Renal pelvis (tissue), 12 donors: Measurements from ENCODE around the gene TBX5. TPM values are rescaled to one million over a fixed set of nuclear protein-coding genes. Genes with fewer than 3 reads are reported as not detected.

ENCODE experiments used
- DNase-seq: peaks from one replicate; pipeline ENCODE4 v3.0.0-alpha.2; 2013
- long read RNA-seq, 16 experiments: transcript quantifications; one replicate each; lab custom pipeline, GENCODE V29; 2026
- polyA plus RNA-seq, 3 donors: library from polyadenylated mRNA; unstranded; fragments of 120-200 nt; gene quantifications; one replicate each; pipeline ENCODE4 v1.2.1, GENCODE V29; 2013; ENCODE audit not compliant: insufficient read length in 3 of 3

The TBX5 gene
- polyA plus RNA-seq, result not detected
- long read RNA-seq, donor 1, result 0 reads
- long read RNA-seq, donor 2, result 0 reads
- long read RNA-seq, donor 3, result 0 reads
- long read RNA-seq, donor 4, result 0 reads
- long read RNA-seq, donor 5, result 0 reads
- long read RNA-seq, donor 6, result 0 reads
- long read RNA-seq, donor 7, result 0 reads
- long read RNA-seq, donor 8, result 0 reads
- long read RNA-seq, donor 9, result 0 reads
- long read RNA-seq, donor 10, result 0 reads
- long read RNA-seq, donor 11, result 0 reads
- long read RNA-seq, donor 12, result 0 reads
- long read RNA-seq, donor 13, result 0 reads
- long read RNA-seq, donor 14, result 0 reads
- long read RNA-seq, donor 15, result 0 reads
- long read RNA-seq, donor 16, result 0 reads

DNA sequence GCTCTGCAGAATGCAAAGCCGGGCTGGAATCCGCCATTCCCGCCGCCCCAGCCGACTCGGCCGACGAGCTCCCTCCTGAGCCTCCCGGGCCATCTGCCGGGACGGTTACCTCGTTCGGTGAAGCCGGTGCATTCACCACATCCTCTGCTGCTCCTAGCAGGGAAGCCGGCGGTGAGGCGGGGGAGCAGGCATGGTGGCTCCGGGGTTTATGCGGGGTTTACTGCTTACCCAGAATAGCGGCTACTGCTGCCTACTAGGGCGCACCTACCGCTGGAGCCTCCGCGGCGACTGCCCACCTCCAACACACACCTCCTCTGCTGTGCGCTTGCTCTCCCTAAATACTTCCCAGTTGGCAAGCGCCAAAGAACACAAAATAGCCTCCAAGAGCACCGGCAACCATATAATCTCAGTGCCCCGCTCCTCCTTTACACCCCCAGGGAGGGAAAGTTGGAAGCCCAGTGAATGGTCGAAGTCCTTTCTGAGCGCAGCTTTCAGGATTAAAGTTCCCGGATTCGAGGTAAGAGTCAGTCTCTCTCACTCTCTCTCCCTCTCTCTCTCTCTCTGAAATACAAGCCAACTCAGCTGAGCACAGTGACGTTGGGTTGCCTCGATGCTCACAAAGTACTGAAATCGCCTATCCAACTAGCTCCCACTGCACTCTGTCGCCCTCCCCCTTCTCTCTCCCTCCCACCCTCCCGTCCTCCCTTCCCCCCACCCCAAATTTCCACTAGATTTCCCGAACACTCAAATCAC is at the start of gene TBX5:
Gene TBX5 (minus strand): TSS at position 626 of the 753 bp plus-strand sequence. CDS start 2,246 bp downstream, outside the sequence.
- DNase-seq, result no peak

- DNase-seq, result no peak
Observed at GRCh38 chr12:114451657-114452056, 45.7 kb upstream of the TBX5 start.

- no peak for DNase-seq
Observed at GRCh38 chr12:114450515-114451300, 44.8 kb upstream of the TBX5 start.

- DNase-seq, result no peak
Observed at GRCh38 chr12:114450019-114450418, 44.1 kb upstream of the TBX5 start.

DNA sequence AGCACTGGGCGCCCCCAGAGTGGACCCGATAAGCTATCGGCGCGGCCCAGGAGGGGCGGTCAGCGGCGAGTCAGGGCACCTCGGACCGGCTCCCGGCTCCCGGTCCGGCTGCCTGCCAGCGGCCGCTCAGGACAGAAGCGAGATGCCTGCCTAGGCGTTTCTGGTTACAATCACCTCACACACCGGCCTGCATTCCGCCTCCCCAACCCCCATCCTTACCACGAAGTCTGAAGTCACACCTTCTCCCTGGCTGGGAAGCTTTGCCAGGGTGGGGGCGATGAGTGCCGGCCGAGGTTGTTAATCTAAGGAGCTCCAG is 42.6 kb upstream of the TBX5 start:
- DNase-seq, result no peak

GRCh38 chr12:114447799-114448617 is 42.1 kb upstream of the TBX5 start:
- DNase-seq, result no peak

GRCh38 chr12:114447274-114447716 is 41.4 kb upstream of the TBX5 start:
- no peak for DNase-seq

- no peak for DNase-seq
Observed at GRCh38 chr12:114445401-114446323, 39.7 kb upstream of the TBX5 start.

DNA sequence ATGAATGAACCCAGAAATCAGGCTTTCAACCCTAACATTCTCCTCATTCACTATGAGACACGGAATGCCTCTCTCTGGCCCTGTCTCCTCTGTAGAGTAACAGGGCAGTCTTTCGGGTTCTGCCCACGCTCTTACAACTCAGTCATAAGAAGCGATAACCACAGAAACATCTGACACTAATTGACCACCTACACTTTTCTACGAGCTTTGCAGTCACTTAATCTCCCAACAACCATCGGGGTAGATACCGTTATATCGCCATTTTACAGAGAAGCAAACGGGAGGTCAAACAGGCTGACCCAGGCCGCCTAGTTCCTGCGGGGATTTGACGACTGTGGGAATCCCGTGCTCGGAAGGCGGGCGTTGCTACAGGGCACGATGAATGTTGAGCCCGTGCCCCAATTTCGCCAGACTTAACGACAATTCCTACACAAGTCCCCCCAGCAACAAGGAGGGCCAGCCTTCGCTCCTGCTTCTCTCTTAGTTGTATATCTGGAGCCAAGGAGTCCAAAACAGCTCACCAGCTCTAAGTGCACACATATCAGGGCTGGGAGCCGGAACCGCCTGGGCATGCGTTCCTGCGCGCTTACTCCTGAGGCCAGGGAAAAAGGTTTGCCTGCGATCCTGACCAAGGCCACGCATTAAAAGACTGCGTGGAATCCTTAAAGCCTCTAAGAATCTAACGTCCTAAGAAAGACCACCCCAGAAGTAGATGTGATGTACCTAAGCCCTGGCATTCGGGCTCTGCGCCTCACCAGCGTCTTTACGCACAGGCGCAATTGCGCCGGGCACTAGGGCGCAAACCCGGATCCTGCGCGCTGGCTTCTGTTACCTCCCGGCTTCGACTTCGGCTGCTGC is 38.7 kb upstream of the TBX5 start:
- DNase-seq, result no peak

DNA sequence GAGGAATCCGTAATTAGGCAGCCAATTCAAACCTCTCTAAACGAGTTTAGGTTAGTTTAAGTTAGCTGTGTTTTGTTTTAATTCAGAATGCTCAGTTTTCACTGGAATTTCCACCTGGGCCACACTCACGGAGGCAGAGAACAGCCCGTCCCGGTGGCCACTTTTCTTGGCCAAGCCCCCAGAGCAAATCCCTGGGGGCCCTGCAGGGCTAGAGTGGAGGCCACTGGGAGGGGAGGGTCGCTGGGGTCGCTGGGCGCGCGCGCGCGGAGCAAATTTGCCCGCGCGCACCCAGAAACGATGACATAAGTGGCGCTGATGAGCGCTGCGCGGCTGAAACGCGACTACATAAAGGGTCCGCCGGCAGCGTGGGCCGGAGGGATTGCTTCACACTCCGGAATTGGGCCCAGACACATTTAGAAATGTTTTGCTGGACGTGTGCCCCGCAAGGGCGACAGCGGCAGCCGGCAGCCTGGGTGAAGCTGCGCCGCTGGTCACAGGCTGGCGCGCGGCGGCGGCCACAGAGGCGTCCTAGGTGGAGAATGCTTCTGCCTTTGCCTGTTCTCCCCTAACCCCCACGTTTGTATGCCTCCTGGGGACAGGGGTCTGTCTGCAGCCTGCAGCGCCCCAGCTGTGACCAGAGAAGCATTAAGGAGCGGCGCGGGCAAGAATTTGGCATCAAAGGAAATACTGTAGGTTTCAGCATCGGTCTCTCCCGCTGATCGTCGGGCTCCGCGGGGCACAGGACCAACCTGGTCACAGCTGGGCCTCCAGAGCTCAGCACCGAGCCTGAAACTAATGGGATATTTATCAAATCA is 37.9 kb upstream of the TBX5 start:
- DNase-seq, result no peak

DNA sequence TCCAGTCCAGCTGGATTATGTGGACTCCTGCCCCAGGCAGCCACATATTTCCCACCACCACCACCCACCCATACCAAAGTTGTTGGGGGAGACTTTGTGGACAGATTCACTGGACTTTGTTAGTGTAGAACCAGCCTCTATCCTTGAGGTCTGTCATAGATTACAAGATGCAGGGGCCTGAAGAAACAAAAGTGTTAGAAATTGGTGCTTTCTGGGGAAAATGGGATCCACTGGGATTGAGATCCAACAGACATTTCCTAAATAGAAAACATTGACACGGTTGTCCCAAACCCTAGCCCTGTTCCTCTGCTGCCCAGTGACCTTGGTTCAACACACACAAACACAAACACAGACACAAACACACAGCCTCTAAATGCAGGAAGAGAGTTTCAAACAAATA is 36.6 kb upstream of the TBX5 start:
- DNase-seq, result no peak

- DNase-seq, result no peak
Observed at GRCh38 chr12:114441545-114441944, 35.6 kb upstream of the TBX5 start.

DNA sequence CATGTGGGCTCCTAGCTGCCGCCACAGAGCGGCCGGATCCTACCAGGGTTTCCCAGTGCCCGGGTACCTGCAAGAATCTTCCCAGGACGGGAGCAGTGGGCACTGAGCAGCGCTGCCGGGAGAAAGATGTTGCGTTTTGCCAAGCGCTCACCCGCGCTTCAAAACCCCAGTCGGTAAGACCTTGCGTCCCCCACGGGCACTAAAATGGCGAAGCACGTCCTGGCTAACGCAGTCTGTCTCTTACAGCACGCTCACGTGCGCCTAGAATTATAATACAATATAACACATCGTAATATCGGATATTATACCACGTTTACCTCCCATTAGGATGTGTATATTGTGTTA is 35.1 kb upstream of the TBX5 start:
- DNase-seq, result no peak

- no peak for DNase-seq
Observed at GRCh38 chr12:114440270-114441038, 34.5 kb upstream of the TBX5 start.

- no peak for DNase-seq
Observed at GRCh38 chr12:114439817-114440216, 33.9 kb upstream of the TBX5 start.

DNA sequence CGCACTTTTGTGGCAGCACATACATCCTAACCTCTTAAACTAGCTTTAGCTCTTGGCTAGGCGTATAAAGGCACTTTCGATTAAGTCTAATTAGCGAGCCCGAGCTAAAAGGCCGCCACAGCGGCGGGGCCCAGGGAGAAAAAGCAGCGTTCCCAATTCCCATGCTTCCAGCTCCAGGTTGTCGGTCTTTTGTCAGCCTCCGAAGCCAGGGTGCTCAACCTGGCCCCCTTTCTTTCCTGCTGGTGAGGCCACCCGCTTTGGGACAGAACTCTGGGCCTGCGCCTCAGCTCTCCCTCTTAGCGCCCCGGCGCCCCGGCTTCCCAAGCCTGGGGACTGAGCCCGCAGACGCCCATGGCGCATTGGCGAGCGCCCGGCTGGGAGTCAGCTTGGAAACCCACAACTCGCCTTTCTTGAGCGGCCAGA is 33.3 kb upstream of the TBX5 start:
- DNase-seq, result no peak

DNA sequence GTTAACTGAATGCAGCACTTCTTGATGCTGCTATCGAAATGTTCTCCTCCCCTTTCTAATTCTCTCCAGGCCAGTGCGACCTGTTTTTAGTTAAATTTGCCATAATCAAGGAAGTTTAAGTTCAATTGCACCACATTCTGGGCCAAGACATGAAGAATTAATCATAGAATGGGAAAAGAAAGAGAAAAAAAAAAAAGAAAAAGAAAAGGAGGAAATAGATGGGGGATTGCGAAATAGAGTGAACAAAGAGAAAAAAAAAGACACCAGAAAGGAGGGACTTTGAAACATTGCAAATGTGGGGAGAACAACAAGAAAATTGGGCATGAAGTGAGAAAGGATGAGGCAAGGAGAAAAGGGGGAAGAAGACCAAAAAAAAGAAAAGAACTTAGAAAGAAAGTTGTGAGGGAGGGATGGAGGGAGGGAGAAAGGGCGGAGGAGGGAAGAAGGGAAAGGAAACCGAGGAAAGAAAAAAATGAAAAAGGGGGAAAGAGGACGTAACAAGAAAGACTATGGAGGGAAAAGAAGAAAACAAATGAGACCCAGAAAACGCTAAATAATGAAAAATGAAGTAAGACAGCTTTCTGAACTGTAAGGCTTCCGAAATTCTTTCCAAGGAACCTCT is 32.8 kb upstream of the TBX5 start:
- DNase-seq, result no peak

DNA sequence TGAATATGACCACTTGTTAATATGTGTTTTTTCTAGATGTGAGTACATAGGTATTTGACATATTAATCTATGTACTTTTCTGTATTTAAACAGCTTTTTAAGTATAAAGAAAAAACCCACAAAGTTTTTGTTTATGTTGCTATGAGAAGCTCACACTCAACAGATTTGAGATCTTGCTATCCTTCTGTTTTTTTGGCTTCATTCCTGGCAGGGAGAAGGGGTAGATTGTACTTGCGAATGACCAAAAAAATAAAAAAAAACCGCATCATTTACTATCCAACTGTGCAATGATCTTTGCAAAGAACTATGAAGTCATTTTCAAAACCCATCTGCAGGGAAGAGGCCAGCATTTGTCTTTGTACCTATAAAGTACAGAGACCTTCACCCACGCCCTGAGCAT is 28.4 kb upstream of the TBX5 start:
- no peak for DNase-seq
